ENCODE measurements around the gene IGIP. TPM values are rescaled to one million over a fixed set of nuclear protein-coding genes. Genes with fewer than 3 reads are reported as not detected.
"Not testable (repeated sequence)": the region's sequence is repeated elsewhere in the genome, so short reads cannot be mapped to it uniquely, and the experiment has no call there.

IGIP gene
- polyA plus RNA-seq, 1 donor = 8.0 TPM

GRCh38 chr5:140140435-140140834, 14.7 kb downstream of the IGIP start:
- no peak for DNase-seq

GRCh38 chr5:140141241-140141640, 15.5 kb downstream of the IGIP start:
- no peak for DNase-seq

- DNase-seq = no peak
Observed at GRCh38 chr5:140142246-140142645, 16.5 kb downstream of the IGIP start.

GRCh38 chr5:140142856-140143255, 17.1 kb downstream of the IGIP start:
- DNase-seq = no peak

- DNase-seq = no peak
Observed at GRCh38 chr5:140143521-140144258, 18.0 kb downstream of the IGIP start.

GRCh38 chr5:140145256-140145655, 19.5 kb downstream of the IGIP start:
- DNase-seq = no peak

- peak; percentile 65 for DNase-seq
Observed at GRCh38 chr5:140145818-140146522, 20.2 kb downstream of the IGIP start.

- DNase-seq = no peak
Observed at GRCh38 chr5:140146523-140146842, 20.7 kb downstream of the IGIP start.

GRCh38 chr5:140147460-140147859, 21.7 kb downstream of the IGIP start:
- no peak for DNase-seq

GRCh38 chr5:140148508-140148907, 22.8 kb downstream of the IGIP start:
- DNase-seq = no peak

GRCh38 chr5:140150201-140150600, 24.5 kb downstream of the IGIP start:
- DNase-seq = no peak

- no peak for DNase-seq
Observed at GRCh38 chr5:140151144-140152021, 25.6 kb downstream of the IGIP start.

GRCh38 chr5:140152022-140152999, 26.6 kb downstream of the IGIP start:
- DNase-seq = no peak

GRCh38 chr5:140153255-140153654, 27.5 kb downstream of the IGIP start:
- no peak for DNase-seq

- no peak for DNase-seq
Observed at GRCh38 chr5:140153905-140154304, 28.2 kb downstream of the IGIP start.

GRCh38 chr5:140154710-140155381, 29.1 kb downstream of the IGIP start:
- DNase-seq = not testable (repeated sequence)

- DNase-seq = peak; percentile 84
Observed at GRCh38 chr5:140157032-140157781, 31.5 kb downstream of the IGIP start.

- no peak for DNase-seq
Observed at GRCh38 chr5:140159014-140159927, 33.5 kb downstream of the IGIP start.

- DNase-seq = no peak
Observed at GRCh38 chr5:140162275-140162674, 36.5 kb downstream of the IGIP start.

Measured in left kidney (tissue), 2 donors.